Osteocyte (in vitro differentiated cells): Measurements from ENCODE around the gene HCFC1. TPM values are rescaled to one million over a fixed set of nuclear protein-coding genes. Genes with fewer than 3 reads are reported as not detected.

Experiments
- DNase-seq: peaks from one replicate; pipeline ENCODE4 v3.0.0; 2021; ENCODE audit warnings: mixed read lengths; ENCODE audit not compliant: unreplicated experiment; ENCODE audit errors: extremely low spot score
- H3K27ac Mint-ChIP-seq: one replicate; pipeline ENCODE4 v1.8.0; 2021; ENCODE audit warnings: mild to moderate bottlenecking, mixed read lengths; ENCODE audit not compliant: unreplicated experiment
- H3K27me3 Mint-ChIP-seq: one replicate; pipeline ENCODE4 v1.8.0; 2021; ENCODE audit warnings: mixed read lengths; ENCODE audit not compliant: unreplicated experiment
- H3K36me3 Mint-ChIP-seq: one replicate; pipeline ENCODE4 v1.8.0; 2021; ENCODE audit warnings: mixed read lengths; ENCODE audit not compliant: unreplicated experiment
- H3K4me1 Mint-ChIP-seq: one replicate; pipeline ENCODE4 v1.8.0; 2021; ENCODE audit warnings: mixed read lengths; ENCODE audit not compliant: unreplicated experiment
- H3K4me3 Mint-ChIP-seq: one replicate; pipeline ENCODE4 v1.8.0; 2021; ENCODE audit warnings: mild to moderate bottlenecking, moderate library complexity, mixed read lengths; ENCODE audit not compliant: unreplicated experiment
- H3K9me3 Mint-ChIP-seq: one replicate; pipeline ENCODE4 v1.8.0; 2021; ENCODE audit warnings: mixed read lengths; ENCODE audit not compliant: unreplicated experiment
- CTCF ChIP-seq: fragments of 200-600 bp; sonication (generic); IDR thresholded peaks from 2 replicates; pipeline ENCODE4 v1.5.0; 2021; ENCODE audit warnings: antibody characterized with exemption, mild to moderate bottlenecking, moderate library complexity
- total RNA-seq: library from RNA; stranded (reverse); gene quantifications from 2 replicates; pipeline ENCODE4 v1.2.1, GENCODE V29; 2021

HCFC1 gene
- total RNA-seq, 1 donor from 2014 or later: 74.8 TPM

GRCh38 chrX:153944800-153945150, 26.8 kb downstream of the HCFC1 start:
- H3K9me3 Mint-ChIP-seq: no peaks in the 10 kb centered on the region
- no peaks in the 10 kb centered on the region for H3K27me3 Mint-ChIP-seq
- H3K27ac Mint-ChIP-seq: no peak overlapping the region
- TF ChIP-seq CTCF: no peak
- peaks cover 9% of the 10 kb centered on the region for H3K36me3 Mint-ChIP-seq
- DNase-seq: no peak
- peaks cover 15% of the 10 kb centered on the region for H3K4me1 Mint-ChIP-seq
- H3K4me3 Mint-ChIP-seq: peak overlapping the region; percentile 67

GRCh38 chrX:153944140-153944799, 27.3 kb downstream of the HCFC1 start, which contains the start of gene RENBP:
Gene RENBP (minus strand): TSS chrX:153944643. CDS start chrX:153944610, 33 bp downstream.
- TF ChIP-seq CTCF: no peak
- H3K27ac Mint-ChIP-seq: peak within 1 kb of the TSS; percentile 27

GRCh38 chrX:153941336-153942252, 30.0 kb downstream of the HCFC1 start:
- H3K27ac Mint-ChIP-seq: no peak overlapping the region
- peaks cover 10% of the 10 kb centered on the region for H3K4me1 Mint-ChIP-seq
- H3K9me3 Mint-ChIP-seq: no peaks in the 10 kb centered on the region
- H3K27me3 Mint-ChIP-seq: no peaks in the 10 kb centered on the region
- DNase-seq: no peak
- H3K4me3 Mint-ChIP-seq: no peak overlapping the region
- no peaks in the 10 kb centered on the region for H3K36me3 Mint-ChIP-seq
- no peak for TF ChIP-seq CTCF

More at GRCh38 chrX:153944140-153944799, 27.3 kb downstream of the HCFC1 start, which contains the start of gene RENBP:
- no peak for DNase-seq
- Mint-ChIP-seq H3K4me3 (peak within 1 kb of the TSS; percentile 67), H3K9me3 (no peaks in the 10 kb centered on the region), H3K36me3 (peaks cover 7% of the 10 kb centered on the region), H3K27me3 (no peaks in the 10 kb centered on the region), H3K4me1 (peaks cover 17% of the 10 kb centered on the region)

DNA sequence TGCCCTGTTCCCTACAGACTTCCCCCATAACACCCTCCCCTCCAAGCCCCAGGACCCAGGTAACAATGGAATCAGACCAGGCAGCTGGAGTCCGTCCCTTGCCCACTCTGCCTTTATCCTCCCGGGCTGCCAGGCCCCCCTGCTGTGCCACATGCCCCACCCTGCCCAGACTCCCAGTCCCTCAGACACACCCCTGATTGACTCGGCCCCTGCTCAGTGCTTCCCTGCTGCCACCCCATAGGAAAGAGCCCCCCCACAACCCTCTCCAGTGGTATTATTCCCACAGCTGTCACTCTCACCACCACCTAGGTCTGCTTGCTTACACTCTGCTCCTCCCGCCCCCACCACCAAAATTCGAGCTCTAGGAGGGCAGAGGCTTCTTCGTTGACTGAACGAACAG, 32.0 kb downstream of the HCFC1 start:
- Mint-ChIP-seq H3K9me3 (no peaks in the 10 kb centered on the region), H3K27me3 (no peaks in the 10 kb centered on the region), H3K27ac (no peak overlapping the region), H3K4me1 (peaks cover 10% of the 10 kb centered on the region), H3K4me3 (no peak overlapping the region), H3K36me3 (no peaks in the 10 kb centered on the region)
- TF ChIP-seq CTCF: no peak
- no peak for DNase-seq

- H3K9me3 Mint-ChIP-seq: no peaks in the 10 kb centered on the region
- H3K36me3 Mint-ChIP-seq: no peaks in the 10 kb centered on the region
- H3K4me3 Mint-ChIP-seq: no peak overlapping the region
- H3K27me3 Mint-ChIP-seq: no peaks in the 10 kb centered on the region
- DNase-seq: no peak
- no peak for TF ChIP-seq CTCF
- H3K4me1 Mint-ChIP-seq: peaks cover 15% of the 10 kb centered on the region
- no peak overlapping the region for H3K27ac Mint-ChIP-seq
Measured at GRCh38 chrX:153938226-153938786, 33.3 kb downstream of the HCFC1 start.
